Karpas-422 (cell line): ENCODE results near the gene FAM171A1. TPM values are rescaled to one million over a fixed set of nuclear protein-coding genes. Genes with fewer than 3 reads are reported as not detected.

Experiments
- DNase-seq: peaks from one replicate; pipeline ENCODE4 v3.0.0-alpha.2; 2015
- H2AFZ ChIP-seq: fragments of 200-600 bp; sonication (generic); 2 replicates; pipeline ENCODE4 v1.6.1; 2014; ENCODE audit warnings: antibody characterized with exemption, low read length, mixed read lengths
- H3K27ac ChIP-seq: fragments of 200-600 bp; sonication (generic); 2 replicates; pipeline ENCODE4 v1.5.1; 2014; ENCODE audit warnings: mild to moderate bottlenecking, low read length, moderate library complexity
- H3K27me3 ChIP-seq: fragments of 200-600 bp; sonication (generic); 2 replicates; pipeline ENCODE4 v1.6.1; 2014; ENCODE audit warnings: low read length, mixed read lengths
- H3K36me3 ChIP-seq: fragments of 200-600 bp; sonication (generic); 2 replicates; pipeline ENCODE4 v1.6.1; 2014; ENCODE audit warnings: low read length, mixed read lengths; ENCODE audit not compliant: insufficient read depth
- H3K4me1 ChIP-seq: fragments of 200-600 bp; sonication (generic); 2 replicates; pipeline ENCODE4 v1.6.1; 2014; ENCODE audit warnings: mild to moderate bottlenecking, low read length, mixed read lengths
- H3K4me2 ChIP-seq: fragments of 200-600 bp; sonication (generic); 2 replicates; pipeline ENCODE4 v1.6.1; 2014; ENCODE audit warnings: low read length, low read depth, mild to moderate bottlenecking; ENCODE audit not compliant: poor library complexity, severe bottlenecking
- H3K4me3 ChIP-seq: fragments of 200-600 bp; sonication (generic); 2 replicates; pipeline ENCODE4 v1.5.1; 2014; ENCODE audit warnings: mild to moderate bottlenecking, antibody characterized with exemption, low read length, mixed read lengths
- H3K79me2 ChIP-seq: fragments of 200-600 bp; sonication (generic); 2 replicates; pipeline ENCODE4 v1.6.1; 2014; ENCODE audit warnings: mild to moderate bottlenecking, low read length, mixed read lengths
- H3K9ac ChIP-seq: fragments of 200-600 bp; sonication (generic); 2 replicates; pipeline ENCODE4 v1.6.0; 2014; ENCODE audit warnings: low read length
- H3K9me2 ChIP-seq: fragments of 200-600 bp; sonication (generic), shearing (Covaris generic); replicated peaks from 2 replicates; pipeline ENCODE4 v1.6.0; 2014; ENCODE audit warnings: mild to moderate bottlenecking, low read length, moderate library complexity; ENCODE audit not compliant: insufficient read depth
- H3K9me3 ChIP-seq: fragments of 300-700, 200-600 bp; sonication (generic); 2 replicates; pipeline ENCODE4 v1.6.1; 2014; ENCODE audit warnings: low read length, mixed read lengths
- H4K20me1 ChIP-seq: fragments of 200-600 bp; sonication (generic); 2 replicates; pipeline ENCODE4 v1.6.1; 2014; ENCODE audit warnings: mild to moderate bottlenecking, antibody characterized with exemption, low read length, low read depth; ENCODE audit not compliant: insufficient read depth
- total RNA-seq: library from RNA; depleted of rRNA; stranded (reverse); fragments of >200 nt; shearing (Covaris generic); gene quantifications from 2 replicates; pipeline ENCODE4 v1.2.3, GENCODE V29; 2014; ENCODE audit warnings: low replicate concordance

The FAM171A1 gene
- total RNA-seq, 1 experiment from 2014 or later, result not detected

DNA sequence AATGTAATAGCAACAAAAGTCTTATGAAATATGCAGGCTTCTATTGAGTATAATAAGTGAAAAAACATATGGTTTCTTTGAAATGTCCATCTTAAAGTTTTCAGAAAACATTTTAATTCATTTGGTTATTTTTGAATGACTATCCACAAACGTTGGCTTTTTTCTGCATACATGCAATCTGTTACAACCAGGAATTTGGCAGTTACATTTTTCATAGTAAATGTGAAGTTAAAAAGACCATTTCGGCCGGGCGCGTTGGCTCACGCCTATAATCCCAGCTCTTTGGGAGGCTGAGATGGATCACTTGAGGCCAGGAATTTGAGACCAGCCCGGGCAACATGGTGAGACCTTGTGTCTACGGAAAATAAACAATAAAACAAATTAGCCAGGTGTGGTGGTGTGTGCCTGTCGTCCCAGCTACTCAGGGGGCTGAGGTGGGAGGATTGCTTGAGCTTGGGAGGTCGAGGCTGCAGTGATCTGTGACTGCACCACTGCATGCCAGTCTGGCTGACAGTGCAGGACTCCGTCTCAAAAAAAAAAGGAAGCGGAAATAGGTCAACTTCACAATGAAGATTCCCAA lies 128.7 kb downstream of the FAM171A1 start:
- Histone ChIP-seq H2AFZ (no peak overlapping the region), H3K4me1 (no peaks in the 10 kb centered on the region), H4K20me1 (0 out of 2 replicates have a peak, but pooled peaks cover 3% of the 10 kb centered on the region), H3K4me2 (no peak overlapping the region), H3K9ac (no peak overlapping the region), H3K9me2 (no peaks in the 10 kb centered on the region), H3K9me3 (no peaks in the 10 kb centered on the region), H3K27me3 (no peaks in the 10 kb centered on the region), H3K4me3 (no peak overlapping the region), H3K79me2 (no peaks in the 10 kb centered on the region), H3K27ac (no peak overlapping the region), H3K36me3 (no peaks in the 10 kb centered on the region)
- no peak for DNase-seq

DNA sequence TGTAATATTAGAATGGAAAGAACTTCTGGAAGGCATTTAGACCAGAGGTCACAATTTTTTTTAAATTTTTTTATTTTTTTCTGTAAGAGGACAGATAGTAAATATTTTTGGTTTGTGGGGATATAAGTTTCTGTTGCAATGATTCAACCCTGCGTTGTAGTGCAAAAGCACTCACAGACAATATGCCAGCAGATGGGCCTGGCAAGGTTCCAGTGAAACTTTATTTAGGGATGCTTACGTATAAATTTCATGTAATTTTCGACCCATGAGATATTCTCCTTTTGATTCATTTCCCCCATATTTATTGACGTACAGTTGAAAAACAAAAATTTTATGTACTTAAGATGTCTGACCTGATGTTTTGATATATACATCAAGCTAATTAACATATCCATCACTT lies 129.8 kb downstream of the FAM171A1 start:
- 0 out of 2 replicates have a peak, but pooled peaks cover 3% of the 10 kb centered on the region for H4K20me1 ChIP-seq
- no peaks in the 10 kb centered on the region for H3K9me3 ChIP-seq
- no peaks in the 10 kb centered on the region for H3K79me2 ChIP-seq
- H2AFZ ChIP-seq, result no peak overlapping the region
- H3K9ac ChIP-seq, result no peak overlapping the region
- H3K36me3 ChIP-seq, result no peaks in the 10 kb centered on the region
- H3K4me2 ChIP-seq, result no peak overlapping the region
- no peak overlapping the region for H3K4me3 ChIP-seq
- H3K27ac ChIP-seq, result no peak overlapping the region
- no peaks in the 10 kb centered on the region for H3K9me2 ChIP-seq
- H3K27me3 ChIP-seq, result no peaks in the 10 kb centered on the region
- no peak for DNase-seq
- H3K4me1 ChIP-seq, result no peaks in the 10 kb centered on the region

DNA sequence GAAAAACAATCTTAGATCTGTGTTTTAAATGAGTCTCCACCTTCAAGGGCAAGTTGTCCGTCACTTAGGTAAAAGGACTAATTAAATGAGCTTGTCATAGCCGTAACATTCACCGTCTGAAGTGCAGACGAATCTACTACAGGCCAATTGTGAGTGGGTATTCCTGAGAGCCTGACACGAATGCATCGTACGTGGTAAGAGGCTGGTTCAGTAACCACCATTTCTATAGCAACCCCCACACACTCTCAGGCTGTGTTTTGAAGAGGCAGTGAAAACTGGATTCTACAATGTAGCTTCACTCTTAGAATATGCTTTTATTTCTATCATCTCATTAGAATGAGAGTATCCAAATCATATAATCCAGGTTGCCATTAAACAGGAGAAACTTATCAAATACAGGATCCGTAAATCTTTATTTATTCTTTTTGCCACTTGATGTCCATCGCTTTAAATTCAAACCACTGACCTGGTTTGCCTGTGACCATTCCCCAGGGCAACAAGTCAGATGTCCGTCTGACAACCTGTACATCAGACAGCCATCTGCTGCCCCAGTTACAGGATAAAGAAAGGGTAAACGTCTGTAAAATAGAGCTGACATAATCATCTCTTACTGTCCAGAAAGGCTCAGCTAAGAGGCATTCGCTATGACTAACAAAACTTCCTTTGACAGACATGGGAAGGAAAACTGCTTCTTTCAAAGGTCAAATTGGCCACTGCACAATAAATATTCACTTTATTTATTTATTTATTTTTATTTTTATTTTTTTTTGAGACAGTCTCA lies 132.3 kb downstream of the FAM171A1 start:
- Histone ChIP-seq H3K9ac (no peak overlapping the region), H3K4me3 (no peak overlapping the region)
- DNase-seq, result no peak

DNA sequence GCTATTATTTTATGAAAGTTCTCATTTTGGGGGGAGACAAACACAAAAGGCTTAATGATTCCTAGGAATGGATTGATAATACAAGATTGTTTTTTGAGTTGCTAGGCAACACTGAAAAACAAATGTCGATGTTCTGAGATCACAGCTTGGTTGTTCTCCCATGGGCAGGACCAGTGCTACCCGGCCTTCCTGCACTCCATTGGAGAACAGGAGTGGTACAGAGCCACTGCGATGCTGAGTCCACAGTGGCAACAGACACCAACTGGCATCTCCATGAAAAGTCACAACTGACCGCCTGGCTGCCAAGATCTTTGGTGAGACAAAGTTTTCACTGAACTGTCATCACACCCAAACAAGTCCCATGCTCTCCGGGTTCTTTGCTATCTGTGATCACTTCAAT lies 133.7 kb downstream of the FAM171A1 start:
- no peak overlapping the region for H3K27ac ChIP-seq
- no peaks in the 10 kb centered on the region for H3K27me3 ChIP-seq
- no peak overlapping the region for H3K4me2 ChIP-seq
- no peak overlapping the region for H2AFZ ChIP-seq
- H3K4me1 ChIP-seq, result no peaks in the 10 kb centered on the region
- no peaks in the 10 kb centered on the region for H3K9me3 ChIP-seq
- H3K9me2 ChIP-seq, result no peaks in the 10 kb centered on the region
- DNase-seq, result no peak
- no peak overlapping the region for H3K4me3 ChIP-seq
- H3K79me2 ChIP-seq, result no peaks in the 10 kb centered on the region
- H3K9ac ChIP-seq, result no peak overlapping the region
- 0 out of 2 replicates have a peak, but pooled peaks cover 3% of the 10 kb centered on the region for H4K20me1 ChIP-seq
- H3K36me3 ChIP-seq, result no peaks in the 10 kb centered on the region

More for the DNA sequence above, 132.3 kb downstream of the FAM171A1 start:
- H3K9me3 ChIP-seq, result no peaks in the 10 kb centered on the region
- no peak overlapping the region for H2AFZ ChIP-seq
- no peaks in the 10 kb centered on the region for H3K9me2 ChIP-seq
- H3K79me2 ChIP-seq, result no peaks in the 10 kb centered on the region
- H3K36me3 ChIP-seq, result no peaks in the 10 kb centered on the region
- H3K4me1 ChIP-seq, result no peaks in the 10 kb centered on the region
- H3K4me2 ChIP-seq, result no peak overlapping the region
- H3K27me3 ChIP-seq, result no peaks in the 10 kb centered on the region
- no peak overlapping the region for H3K27ac ChIP-seq
- 0 out of 2 replicates have a peak, but pooled peaks cover 3% of the 10 kb centered on the region for H4K20me1 ChIP-seq

DNA sequence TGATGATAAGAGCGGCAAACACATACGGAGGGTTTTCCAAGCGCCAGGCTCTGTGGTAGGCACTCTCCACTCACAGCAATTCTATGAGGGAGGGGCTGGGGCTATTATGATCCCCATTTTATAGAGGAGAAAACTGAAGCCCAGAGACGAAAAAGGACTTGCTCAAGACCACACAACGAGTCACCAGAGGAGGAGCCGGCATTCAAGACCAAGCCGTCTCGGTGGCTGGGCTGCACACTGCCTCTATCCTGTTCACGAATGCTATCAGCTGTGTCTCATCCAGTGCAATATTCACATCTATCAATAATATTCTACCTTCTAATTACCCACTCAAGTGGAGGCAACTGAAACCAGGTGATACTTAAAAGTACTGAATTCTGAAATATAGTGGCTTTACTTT lies 134.7 kb downstream of the FAM171A1 start:
- no peaks in the 10 kb centered on the region for H3K36me3 ChIP-seq
- no peak overlapping the region for H3K9ac ChIP-seq
- 0 out of 2 replicates have a peak, but pooled peaks cover 3% of the 10 kb centered on the region for H4K20me1 ChIP-seq
- no peaks in the 10 kb centered on the region for H3K79me2 ChIP-seq
- no peaks in the 10 kb centered on the region for H3K9me3 ChIP-seq
- H3K4me3 ChIP-seq, result no peak overlapping the region
- H3K27me3 ChIP-seq, result no peaks in the 10 kb centered on the region
- no peaks in the 10 kb centered on the region for H3K9me2 ChIP-seq
- H2AFZ ChIP-seq, result no peak overlapping the region
- H3K4me1 ChIP-seq, result no peaks in the 10 kb centered on the region
- DNase-seq, result no peak
- no peak overlapping the region for H3K4me2 ChIP-seq
- no peak overlapping the region for H3K27ac ChIP-seq

DNA sequence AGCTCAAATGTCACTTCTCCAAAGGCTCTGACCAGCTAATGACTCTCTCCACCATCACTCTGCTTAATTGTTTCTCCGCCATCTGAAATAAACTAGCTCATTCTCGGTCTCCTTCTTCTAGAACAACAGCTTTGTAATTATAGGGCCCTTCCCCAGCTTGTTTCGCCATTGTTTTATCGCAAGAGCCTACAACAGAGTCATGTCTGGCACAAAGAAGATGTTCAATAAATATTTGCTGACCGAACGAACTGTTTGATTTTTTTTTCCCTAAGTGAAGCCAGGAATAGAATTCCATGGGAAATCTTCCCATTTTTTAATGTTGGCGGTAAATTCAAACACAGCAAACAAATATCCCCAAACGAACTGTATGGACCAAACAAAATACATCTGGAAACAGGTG lies 138.8 kb downstream of the FAM171A1 start:
- H3K4me3 ChIP-seq, result no peak overlapping the region
- H4K20me1 ChIP-seq, result no peaks in the 10 kb centered on the region
- H3K9ac ChIP-seq, result no peak overlapping the region
- no peaks in the 10 kb centered on the region for H3K4me1 ChIP-seq
- no peaks in the 10 kb centered on the region for H3K36me3 ChIP-seq
- H3K4me2 ChIP-seq, result no peak overlapping the region
- no peaks in the 10 kb centered on the region for H3K9me2 ChIP-seq
- H3K27ac ChIP-seq, result no peak overlapping the region
- DNase-seq, result no peak
- H3K79me2 ChIP-seq, result no peaks in the 10 kb centered on the region
- H3K27me3 ChIP-seq, result no peaks in the 10 kb centered on the region
- no peaks in the 10 kb centered on the region for H3K9me3 ChIP-seq
- H2AFZ ChIP-seq, result no peak overlapping the region

DNA sequence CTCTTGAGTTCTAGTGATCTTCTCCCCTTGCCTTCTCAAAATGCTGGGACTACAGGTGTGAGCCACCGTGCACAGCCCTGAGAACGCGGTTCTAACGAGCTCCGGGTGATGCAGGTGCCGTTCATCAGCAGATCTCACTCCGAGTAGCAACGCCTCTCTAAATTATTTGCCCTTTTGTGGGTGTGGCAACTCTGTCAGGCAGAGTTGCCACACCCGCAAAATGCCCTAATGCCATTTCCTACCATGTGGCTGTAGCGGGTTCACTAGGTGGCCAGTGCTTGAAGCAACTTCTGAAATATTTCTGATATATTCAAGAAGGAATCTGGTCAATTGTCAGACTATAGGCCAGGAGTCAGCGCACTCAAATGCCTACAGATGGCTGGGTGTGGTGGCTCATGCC lies 139.7 kb downstream of the FAM171A1 start:
- no peaks in the 10 kb centered on the region for H3K36me3 ChIP-seq
- H3K9me2 ChIP-seq, result no peaks in the 10 kb centered on the region
- no peak overlapping the region for H2AFZ ChIP-seq
- no peaks in the 10 kb centered on the region for H3K79me2 ChIP-seq
- H3K4me1 ChIP-seq, result no peaks in the 10 kb centered on the region
- H4K20me1 ChIP-seq, result no peaks in the 10 kb centered on the region
- no peak for DNase-seq
- H3K27ac ChIP-seq, result no peak overlapping the region
- H3K27me3 ChIP-seq, result no peaks in the 10 kb centered on the region
- no peak overlapping the region for H3K4me2 ChIP-seq
- H3K9ac ChIP-seq, result no peak overlapping the region
- no peak overlapping the region for H3K4me3 ChIP-seq
- no peaks in the 10 kb centered on the region for H3K9me3 ChIP-seq

DNA sequence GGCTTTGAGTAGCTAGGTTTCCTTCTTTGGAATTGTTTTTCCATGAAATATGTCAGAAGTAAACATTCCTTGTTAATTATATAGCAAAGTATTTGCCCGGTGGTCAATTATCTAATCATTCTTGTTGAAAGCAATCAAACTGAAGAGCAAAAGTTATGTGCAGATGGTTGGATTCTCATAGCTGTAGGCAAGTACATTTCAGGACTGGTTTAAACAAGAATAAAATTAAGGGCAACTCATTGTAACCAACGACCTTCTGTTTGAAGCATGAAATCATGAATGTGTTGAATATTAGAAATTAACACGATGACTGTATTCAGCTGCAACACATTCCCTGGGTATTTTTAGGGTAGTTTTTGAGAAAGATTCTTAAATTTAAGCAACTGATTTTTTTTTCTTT lies 140.8 kb downstream of the FAM171A1 start:
- Histone ChIP-seq H3K4me1 (no peaks in the 10 kb centered on the region), H3K4me2 (no peak overlapping the region), H3K9me3 (no peaks in the 10 kb centered on the region), H3K27me3 (no peaks in the 10 kb centered on the region), H3K27ac (no peak overlapping the region), H3K79me2 (no peaks in the 10 kb centered on the region), H4K20me1 (no peaks in the 10 kb centered on the region), H3K36me3 (no peaks in the 10 kb centered on the region), H3K9ac (no peak overlapping the region), H2AFZ (no peak overlapping the region), H3K9me2 (no peaks in the 10 kb centered on the region), H3K4me3 (no peak overlapping the region)
- DNase-seq, result no peak
